ENCODE data around the gene ANO2. TPM values are rescaled to one million over a fixed set of nuclear protein-coding genes. Genes with fewer than 3 reads are reported as not detected.

The ANO2 gene
- total RNA-seq, 1 donor from 2014 or later: 2.6 TPM

DNA sequence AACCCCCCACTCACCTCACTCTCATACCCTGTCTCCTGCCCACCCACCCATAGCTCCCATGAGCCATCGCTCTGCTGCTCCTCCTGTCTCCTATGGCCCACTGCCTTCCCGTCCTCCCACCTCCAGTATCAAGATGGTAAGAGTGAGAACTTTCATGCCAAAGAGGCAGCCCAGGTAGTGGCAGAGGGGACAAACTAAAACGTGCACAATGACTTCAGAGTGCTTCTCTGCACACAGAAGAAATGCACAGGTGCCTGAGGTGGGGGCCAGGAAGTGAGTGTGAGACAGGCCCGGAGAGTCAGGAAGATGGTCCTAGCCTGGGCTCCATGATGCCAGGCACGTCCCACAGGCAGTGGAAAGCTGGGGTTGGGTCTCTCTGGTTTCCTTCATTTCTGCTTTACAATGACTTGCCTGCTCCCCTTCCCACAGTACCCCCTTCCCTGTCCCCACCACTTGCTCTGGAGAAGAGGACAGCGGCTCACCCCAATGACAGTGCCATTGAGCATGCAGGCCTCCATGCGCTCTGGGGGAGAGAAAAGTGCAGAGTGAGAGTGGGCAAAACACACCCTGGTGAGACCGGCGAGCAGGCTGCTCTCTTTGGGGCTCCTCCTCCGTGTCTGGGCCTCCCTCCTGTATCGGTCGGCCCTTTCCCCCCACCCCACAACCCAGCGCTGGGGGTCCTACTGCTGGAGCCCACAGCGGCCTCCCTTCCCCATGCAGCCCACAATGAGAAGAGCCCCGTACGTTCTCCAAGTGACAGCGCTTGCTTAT is 22.8 kb upstream of the ANO2 start:
- DNase-seq (ENCODE audit: extremely low spot score, unreplicated experiment): no peak
- TF ChIP-seq, protein P1, sequence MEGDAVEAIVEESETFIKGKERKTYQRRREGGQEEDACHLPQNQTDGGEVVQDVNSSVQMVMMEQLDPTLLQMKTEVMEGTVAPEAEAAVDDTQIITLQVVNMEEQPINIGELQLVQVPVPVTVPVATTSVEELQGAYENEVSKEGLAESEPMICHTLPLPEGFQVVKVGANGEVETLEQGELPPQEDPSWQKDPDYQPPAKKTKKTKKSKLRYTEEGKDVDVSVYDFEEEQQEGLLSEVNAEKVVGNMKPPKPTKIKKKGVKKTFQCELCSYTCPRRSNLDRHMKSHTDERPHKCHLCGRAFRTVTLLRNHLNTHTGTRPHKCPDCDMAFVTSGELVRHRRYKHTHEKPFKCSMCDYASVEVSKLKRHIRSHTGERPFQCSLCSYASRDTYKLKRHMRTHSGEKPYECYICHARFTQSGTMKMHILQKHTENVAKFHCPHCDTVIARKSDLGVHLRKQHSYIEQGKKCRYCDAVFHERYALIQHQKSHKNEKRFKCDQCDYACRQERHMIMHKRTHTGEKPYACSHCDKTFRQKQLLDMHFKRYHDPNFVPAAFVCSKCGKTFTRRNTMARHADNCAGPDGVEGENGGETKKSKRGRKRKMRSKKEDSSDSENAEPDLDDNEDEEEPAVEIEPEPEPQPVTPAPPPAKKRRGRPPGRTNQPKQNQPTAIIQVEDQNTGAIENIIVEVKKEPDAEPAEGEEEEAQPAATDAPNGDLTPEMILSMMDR (conservative IDR thresholded peaks at IDR 0.05): no peak
- Mint-ChIP-seq H3K27me3 (peaks cover 50% of the 10 kb centered on the region), H3K4me1 (ENCODE audit: unreplicated experiment) (peaks cover 17% of the 10 kb centered on the region), H3K36me3 (no peaks in the 10 kb centered on the region), H3K4me3 (no peak overlapping the region), H3K9me3 (no peaks in the 10 kb centered on the region), H3K27ac (no peak overlapping the region)

DNA sequence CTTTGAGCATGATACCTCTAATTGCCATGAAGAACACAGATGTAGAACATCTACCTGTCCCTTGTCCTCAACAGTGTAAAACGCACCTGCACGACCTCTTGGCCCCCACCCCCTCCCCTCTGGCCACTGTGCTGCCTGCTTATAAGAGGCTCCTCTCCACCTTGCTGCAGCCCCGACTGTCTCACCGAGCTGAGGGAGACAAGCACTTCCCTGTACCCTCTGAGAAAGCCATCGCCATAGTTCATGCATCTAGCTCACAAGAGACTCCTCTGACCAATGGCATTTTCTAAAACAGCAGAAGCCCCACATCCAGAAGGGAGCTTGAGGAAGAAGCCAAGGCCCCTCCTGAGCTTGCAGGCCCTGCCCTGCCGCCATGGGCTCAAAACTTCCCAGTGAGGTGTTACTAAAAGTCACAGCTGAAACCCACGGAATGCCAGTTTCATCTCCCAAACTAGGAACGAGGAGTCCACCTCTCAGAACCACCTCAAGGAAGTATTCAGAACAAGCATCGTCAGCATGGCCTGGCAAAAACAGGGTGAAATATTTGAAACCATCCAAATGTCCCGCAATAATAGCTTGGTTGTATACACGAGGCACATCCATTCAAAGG is 21.5 kb upstream of the ANO2 start:
- no peak overlapping the region for H3K27ac Mint-ChIP-seq
- TF ChIP-seq, protein P1 (conservative IDR thresholded peaks at IDR 0.05): no peak
- H3K9me3 Mint-ChIP-seq: no peaks in the 10 kb centered on the region
- H3K36me3 Mint-ChIP-seq: no peaks in the 10 kb centered on the region
- no peak for DNase-seq (ENCODE audit: extremely low spot score, unreplicated experiment)
- peaks cover 17% of the 10 kb centered on the region for H3K4me1 Mint-ChIP-seq (ENCODE audit: unreplicated experiment)
- no peak overlapping the region for H3K4me3 Mint-ChIP-seq
- peaks cover 42% of the 10 kb centered on the region for H3K27me3 Mint-ChIP-seq

DNA sequence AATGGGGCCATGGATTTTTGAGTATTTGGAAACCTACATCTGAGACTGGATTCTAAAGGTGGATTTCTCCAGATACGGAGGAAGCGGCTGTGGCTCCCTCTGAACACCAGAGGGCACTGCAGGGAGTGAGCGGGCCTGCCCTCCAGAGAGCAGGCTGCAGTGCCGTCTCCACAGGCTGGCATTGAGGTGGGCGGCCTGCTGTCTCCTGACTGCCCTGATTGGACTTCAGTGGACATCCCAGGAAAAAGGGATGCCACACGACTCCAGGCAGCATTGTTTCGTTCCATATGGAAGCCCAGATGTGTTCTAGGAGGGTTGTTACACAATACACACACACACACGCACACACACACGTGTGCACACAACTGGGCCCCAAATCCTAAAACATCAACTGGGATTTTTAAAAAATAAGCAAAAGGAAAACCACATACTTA is 20.9 kb upstream of the ANO2 start:
- DNase-seq (ENCODE audit: extremely low spot score, unreplicated experiment): no peak
- no peaks in the 10 kb centered on the region for H3K9me3 Mint-ChIP-seq
- peaks cover 39% of the 10 kb centered on the region for H3K27me3 Mint-ChIP-seq
- H3K36me3 Mint-ChIP-seq: no peaks in the 10 kb centered on the region
- no peak overlapping the region for H3K4me3 Mint-ChIP-seq
- TF ChIP-seq, protein P1 (conservative IDR thresholded peaks at IDR 0.05): peak; percentile 88
- peaks cover 17% of the 10 kb centered on the region for H3K4me1 Mint-ChIP-seq (ENCODE audit: unreplicated experiment)
- no peak overlapping the region for H3K27ac Mint-ChIP-seq

DNA sequence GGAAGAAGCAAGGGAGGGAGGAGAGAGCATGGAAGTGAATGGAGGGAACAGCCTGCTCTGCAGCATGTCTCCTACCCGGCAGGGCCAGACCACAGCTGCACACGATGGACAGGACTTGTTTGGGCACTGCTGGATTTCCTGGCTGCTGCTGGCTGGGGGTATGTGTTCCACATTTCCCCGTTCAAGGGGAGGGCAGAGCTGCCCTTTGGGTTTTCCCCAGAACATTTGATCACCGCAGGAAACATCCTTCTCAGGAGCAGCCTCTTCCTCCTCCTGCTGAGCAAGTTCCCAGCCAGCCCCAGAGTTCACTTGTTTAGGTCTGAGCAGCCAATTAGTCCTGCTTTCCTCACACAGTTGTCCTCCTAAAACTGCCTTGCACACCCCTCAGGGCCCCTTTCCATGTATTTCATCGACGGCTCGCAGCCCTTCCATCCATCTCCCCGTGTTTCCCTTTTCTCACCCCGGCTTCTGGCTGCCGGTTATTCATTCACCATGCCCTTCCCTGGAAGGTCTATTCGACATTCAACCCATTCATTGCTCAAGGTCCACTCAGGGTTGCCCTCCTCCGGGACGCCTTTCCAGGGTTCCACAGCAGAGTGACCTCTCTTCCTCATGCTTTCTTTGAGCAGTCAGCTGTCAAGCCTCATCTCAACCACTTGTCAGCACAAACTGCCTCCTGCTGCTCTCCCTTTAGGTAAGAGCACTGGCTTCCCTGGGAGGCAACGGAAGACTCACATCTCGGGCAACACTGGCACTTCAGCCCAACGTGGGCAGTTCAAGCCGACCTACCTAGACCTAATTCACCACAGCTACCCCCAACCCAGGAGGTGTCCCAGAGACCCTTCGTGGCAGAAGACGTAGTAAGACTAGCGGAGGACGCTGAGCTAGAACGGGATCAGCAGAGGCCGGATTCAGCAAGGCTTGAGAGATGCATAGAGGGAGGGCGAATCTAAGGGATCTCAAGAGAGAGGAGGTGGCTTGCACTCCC is 20.1 kb upstream of the ANO2 start:
- Mint-ChIP-seq H3K4me3 (no peak overlapping the region), H3K4me1 (ENCODE audit: unreplicated experiment) (peaks cover 21% of the 10 kb centered on the region), H3K27me3 (peaks cover 35% of the 10 kb centered on the region), H3K36me3 (no peaks in the 10 kb centered on the region), H3K9me3 (no peaks in the 10 kb centered on the region), H3K27ac (peak overlapping the region; percentile 1)
- no peak for DNase-seq (ENCODE audit: extremely low spot score, unreplicated experiment)
- TF ChIP-seq, protein P1 (conservative IDR thresholded peaks at IDR 0.05): no peak

DNA sequence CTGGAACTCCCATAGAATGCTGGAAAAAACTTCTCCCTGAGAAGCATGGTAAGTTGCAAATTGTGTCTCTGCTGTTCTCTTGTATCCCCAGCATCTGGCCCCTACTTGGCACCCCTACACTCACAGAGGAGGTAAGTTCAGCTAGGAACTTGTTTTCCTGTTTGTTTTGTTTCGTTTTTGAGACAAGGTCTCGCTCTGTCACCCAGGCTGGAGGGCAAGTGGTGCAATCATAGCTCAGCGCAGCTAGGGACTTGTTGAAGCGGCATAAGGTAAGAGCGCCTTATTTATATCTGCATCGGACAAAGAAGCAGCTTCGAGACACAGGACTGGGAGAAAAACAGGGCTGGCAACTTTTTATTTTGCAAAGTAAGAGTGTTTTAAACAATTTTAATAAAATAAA is 18.5 kb upstream of the ANO2 start:
- peaks cover 31% of the 10 kb centered on the region for H3K27me3 Mint-ChIP-seq
- no peak overlapping the region for H3K4me3 Mint-ChIP-seq
- no peaks in the 10 kb centered on the region for H3K9me3 Mint-ChIP-seq
- H3K27ac Mint-ChIP-seq: no peak overlapping the region
- H3K4me1 Mint-ChIP-seq (ENCODE audit: unreplicated experiment): peaks cover 21% of the 10 kb centered on the region
- no peak for DNase-seq (ENCODE audit: extremely low spot score, unreplicated experiment)
- TF ChIP-seq, protein P1 (conservative IDR thresholded peaks at IDR 0.05): no peak
- H3K36me3 Mint-ChIP-seq: no peaks in the 10 kb centered on the region

Measured in type B pancreatic cell (in vitro differentiated cells).